Osteoblast (primary cell): ENCODE results near the gene HPSE2. TPM values are rescaled to one million over a fixed set of nuclear protein-coding genes. Genes with fewer than 3 reads are reported as not detected.

Experiments used
- DNase-seq: peaks from one replicate; pipeline ENCODE4 v3.0.0; 2011; ENCODE audit warnings: low spot score, mixed read lengths; ENCODE audit not compliant: insufficient read length; ENCODE audit errors: missing footprints
- H2AFZ ChIP-seq: 2 replicates; pipeline ENCODE4 v1.6.0; 2011; ENCODE audit warnings: mild to moderate bottlenecking, low read length
- H3K27ac ChIP-seq: 2 replicates; pipeline ENCODE4 v1.5.1; 2011; ENCODE audit warnings: mild to moderate bottlenecking, low read depth, low read length, moderate library complexity
- H3K27me3 ChIP-seq: 2 replicates; pipeline ENCODE4 v1.6.0; 2012; ENCODE audit warnings: mild to moderate bottlenecking, control low read depth, inconsistent platforms, low read length, moderate library complexity; ENCODE audit not compliant: insufficient read depth
- H3K36me3 ChIP-seq: 2 replicates; pipeline ENCODE4 v1.5.1; 2011; ENCODE audit warnings: mild to moderate bottlenecking, low read length, control low read depth, moderate library complexity; ENCODE audit not compliant: insufficient read depth
- H3K4me1 ChIP-seq: 2 replicates; pipeline ENCODE4 v1.5.1; 2011; ENCODE audit warnings: mild to moderate bottlenecking, low read length, control low read depth, moderate library complexity; ENCODE audit not compliant: insufficient read depth
- H3K4me2 ChIP-seq: 2 replicates; pipeline ENCODE4 v1.6.0; 2011; ENCODE audit warnings: mild to moderate bottlenecking, low read length; ENCODE audit not compliant: insufficient read depth
- H3K4me3 ChIP-seq: fragments of 200-600 bp; sonication (generic); 3 replicates; pipeline ENCODE4 v1.5.1; 2012; ENCODE audit warnings: mild to moderate bottlenecking, low read length, inconsistent platforms; ENCODE audit not compliant: insufficient read depth
- H3K79me2 ChIP-seq: 2 replicates; pipeline ENCODE4 v1.6.0; 2012; ENCODE audit warnings: mild to moderate bottlenecking, low read length, control low read depth, inconsistent platforms; ENCODE audit not compliant: insufficient read depth
- H3K9me3 ChIP-seq: 2 replicates; pipeline ENCODE4 v1.5.1; 2011; ENCODE audit warnings: low read depth, low read length, control low read depth
- H4K20me1 ChIP-seq: 2 replicates; pipeline ENCODE4 v1.6.0; 2012; ENCODE audit warnings: mild to moderate bottlenecking, low read length, control low read depth; ENCODE audit not compliant: insufficient read depth
- CTCF ChIP-seq: IDR thresholded peaks from 2 replicates; pipeline ENCODE4 v1.5.1; 2011; ENCODE audit warnings: mild to moderate bottlenecking, low read depth, low read length, moderate library complexity; ENCODE audit errors: extremely low read depth
- total RNA-seq: library from RNA; depleted of rRNA; stranded (reverse); fragments of >200 nt; gene quantifications from 2 replicates; pipeline ENCODE4 v1.2.3, GENCODE V29; 2012

Gene HPSE2
- total RNA-seq, 1 donor = not detected

- Histone ChIP-seq H3K79me2 (no peaks in the 10 kb centered on the region), H3K27me3 (no peaks in the 10 kb centered on the region), H3K4me1 (peaks cover 5% of the 10 kb centered on the region), H3K9me3 (no peaks in the 10 kb centered on the region), H4K20me1 (no peaks in the 10 kb centered on the region), H2AFZ (peak overlapping the region; percentile 61), H3K4me3 (no peak overlapping the region), H3K4me2 (no peak overlapping the region), H3K27ac (peak overlapping the region; percentile 26), H3K36me3 (no peaks in the 10 kb centered on the region)
- DNase-seq = peak; percentile 6
- no peak for TF ChIP-seq CTCF
These were observed 749.2 kb downstream of the HPSE2 start for GRCh38 chr10:98486421-98486820.

GRCh38 chr10:98485959-98486358 is 749.7 kb downstream of the HPSE2 start:
- peak overlapping the region; percentile 26 for H3K27ac ChIP-seq
- no peaks in the 10 kb centered on the region for H3K27me3 ChIP-seq
- no peaks in the 10 kb centered on the region for H3K79me2 ChIP-seq
- H3K4me1 ChIP-seq = peaks cover 5% of the 10 kb centered on the region
- no peak for TF ChIP-seq CTCF
- no peak overlapping the region for H3K4me2 ChIP-seq
- no peaks in the 10 kb centered on the region for H4K20me1 ChIP-seq
- DNase-seq = peak; percentile 17
- no peaks in the 10 kb centered on the region for H3K36me3 ChIP-seq
- H3K4me3 ChIP-seq = no peak overlapping the region
- peak overlapping the region; percentile 61 for H2AFZ ChIP-seq
- no peaks in the 10 kb centered on the region for H3K9me3 ChIP-seq

GRCh38 chr10:98483658-98484057 is 752.0 kb downstream of the HPSE2 start:
- Histone ChIP-seq H3K36me3 (no peaks in the 10 kb centered on the region), H3K27ac (no peak overlapping the region), H3K79me2 (no peaks in the 10 kb centered on the region), H3K27me3 (no peaks in the 10 kb centered on the region), H3K4me3 (no peak overlapping the region), H3K4me2 (no peak overlapping the region), H2AFZ (no peak overlapping the region), H3K9me3 (no peaks in the 10 kb centered on the region), H4K20me1 (no peaks in the 10 kb centered on the region), H3K4me1 (peaks cover 5% of the 10 kb centered on the region)
- no peak for DNase-seq
- TF ChIP-seq CTCF = no peak

- Histone ChIP-seq H3K27me3 (no peaks in the 10 kb centered on the region), H3K4me2 (no peak overlapping the region), H2AFZ (no peak overlapping the region), H3K27ac (no peak overlapping the region), H3K4me3 (no peak overlapping the region), H4K20me1 (no peaks in the 10 kb centered on the region), H3K9me3 (no peaks in the 10 kb centered on the region), H3K36me3 (no peaks in the 10 kb centered on the region), H3K4me1 (peaks cover 5% of the 10 kb centered on the region), H3K79me2 (no peaks in the 10 kb centered on the region)
- no peak for TF ChIP-seq CTCF
- no peak for DNase-seq
These were observed 753.6 kb downstream of the HPSE2 start for GRCh38 chr10:98482096-98482495.
